GM23338 (cell line): ENCODE measurements around the gene CRADD.

ENCODE experiments used
- CTCF ChIP-seq, 2 experiments: fragments of 200-600 bp in 1 of 2; sonication (generic) in 1 of 2; conservative IDR thresholded peaks; 2 replicates each; pipeline versions ENCODE4 v1.5.1 to v1.6.1; 2016 to 2017; ENCODE audit warnings: antibody characterized with exemption in 2 of 2, low read depth in 2 of 2, mild to moderate bottlenecking in 2 of 2, moderate library complexity in 1 of 2
- EZH2 ChIP-seq: fragments of 200-600 bp; sonication (generic); IDR thresholded peaks from one replicate; pipeline ENCODE4 v1.8.0; 2017; ENCODE audit warnings: antibody characterized with exemption, mild to moderate bottlenecking, low read depth; ENCODE audit not compliant: unreplicated experiment
- EZH2phosphoT487 ChIP-seq: fragments of 200-600 bp; sonication (generic); IDR thresholded peaks from one replicate; pipeline ENCODE4 v1.8.1; 2018; ENCODE audit warnings: antibody characterized with exemption; ENCODE audit not compliant: unreplicated experiment
- POLR2AphosphoS5 ChIP-seq: IDR thresholded peaks from 2 replicates; pipeline ENCODE4 v1.6.1; 2016; ENCODE audit warnings: antibody characterized with exemption, low read depth

GRCh38 chr12:93778766-93779165 lies 101.6 kb downstream of the CRADD start:
- no peak for TF ChIP-seq CTCF (conservative IDR thresholded peaks at IDR 0.05; ENCODE audit: low read depth in 2 of 2)
- TF ChIP-seq EZH2phosphoT487: no peak
- no peak for TF ChIP-seq POLR2AphosphoS5
- no peak for TF ChIP-seq EZH2
